Activated naive CD4-positive, alpha-beta T cell treated with Interleukin-2 at 50 U/mL for 16 hours (primary cell): ENCODE data around the gene FBLN5.
A peak's percentile ranks its signal among the peaks of the same experiment; 100 is the strongest.
"Not testable (repeated sequence)": the region's sequence is repeated elsewhere in the genome, so short reads cannot be mapped to it uniquely, and the experiment has no call there.

Experiments used
- DNase-seq: peaks from one replicate; pipeline ENCODE4 v3.0.0-alpha.2; 2020

Gene FBLN5

GRCh38 chr14:91882776-91883175 is 64.7 kb downstream of the FBLN5 start:
- no peak for DNase-seq

- DNase-seq, result no peak
Measured at GRCh38 chr14:91882369-91882768, 65.1 kb downstream of the FBLN5 start.

GRCh38 chr14:91879196-91879595 is 68.3 kb downstream of the FBLN5 start:
- no peak for DNase-seq

GRCh38 chr14:91878274-91878673 is 69.2 kb downstream of the FBLN5 start:
- DNase-seq, result no peak

GRCh38 chr14:91877376-91877915 is 70.0 kb downstream of the FBLN5 start:
- no peak for DNase-seq

GRCh38 chr14:91876492-91876891 is 71.0 kb downstream of the FBLN5 start:
- no peak for DNase-seq

GRCh38 chr14:91875525-91876286 is 71.8 kb downstream of the FBLN5 start:
- DNase-seq, result no peak

DNA sequence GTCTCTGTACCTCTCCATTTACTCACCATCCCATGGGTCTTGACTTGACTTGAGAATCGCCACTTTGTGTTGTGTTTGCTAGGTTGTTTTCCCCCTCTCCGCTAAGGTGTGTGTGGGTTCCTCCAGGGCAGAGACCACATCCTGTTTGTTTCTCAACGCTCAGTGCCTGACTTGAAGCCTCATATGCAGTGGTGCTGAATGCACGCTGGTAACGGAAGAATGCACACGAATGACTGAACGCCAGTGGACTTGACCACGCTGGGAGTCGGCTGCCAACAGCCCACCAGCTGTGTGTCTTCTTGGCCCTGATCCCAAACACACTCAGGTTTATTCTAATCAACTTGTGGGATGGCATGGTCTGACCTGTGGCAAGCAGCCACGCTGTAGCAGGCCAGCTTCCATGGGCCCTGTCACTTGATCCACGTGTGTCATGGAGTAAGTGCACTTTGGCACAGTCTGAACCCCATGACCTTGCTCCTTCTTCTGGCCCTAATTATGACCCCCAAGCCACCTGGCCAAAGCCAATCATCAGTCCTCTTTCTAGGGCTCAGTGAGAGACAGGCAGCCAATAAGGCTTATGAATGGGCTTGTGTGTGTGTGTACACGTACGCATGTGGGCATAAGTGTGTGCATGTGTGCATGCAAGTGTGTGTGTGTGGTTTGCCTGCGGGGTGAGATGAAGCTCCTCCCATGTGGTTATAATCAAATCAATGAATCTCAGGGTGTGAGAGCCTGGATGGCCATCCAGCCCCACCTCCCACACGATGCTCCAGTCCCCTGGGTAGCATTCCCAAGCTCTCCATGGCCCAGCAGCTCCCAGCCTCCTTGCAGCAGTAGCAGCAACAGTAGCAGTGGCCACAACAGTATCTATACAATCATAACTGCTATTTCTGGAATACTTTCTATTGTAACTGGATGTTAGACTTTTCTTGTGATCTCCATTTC is 73.8 kb downstream of the FBLN5 start:
- peak; percentile 68 for DNase-seq

DNA sequence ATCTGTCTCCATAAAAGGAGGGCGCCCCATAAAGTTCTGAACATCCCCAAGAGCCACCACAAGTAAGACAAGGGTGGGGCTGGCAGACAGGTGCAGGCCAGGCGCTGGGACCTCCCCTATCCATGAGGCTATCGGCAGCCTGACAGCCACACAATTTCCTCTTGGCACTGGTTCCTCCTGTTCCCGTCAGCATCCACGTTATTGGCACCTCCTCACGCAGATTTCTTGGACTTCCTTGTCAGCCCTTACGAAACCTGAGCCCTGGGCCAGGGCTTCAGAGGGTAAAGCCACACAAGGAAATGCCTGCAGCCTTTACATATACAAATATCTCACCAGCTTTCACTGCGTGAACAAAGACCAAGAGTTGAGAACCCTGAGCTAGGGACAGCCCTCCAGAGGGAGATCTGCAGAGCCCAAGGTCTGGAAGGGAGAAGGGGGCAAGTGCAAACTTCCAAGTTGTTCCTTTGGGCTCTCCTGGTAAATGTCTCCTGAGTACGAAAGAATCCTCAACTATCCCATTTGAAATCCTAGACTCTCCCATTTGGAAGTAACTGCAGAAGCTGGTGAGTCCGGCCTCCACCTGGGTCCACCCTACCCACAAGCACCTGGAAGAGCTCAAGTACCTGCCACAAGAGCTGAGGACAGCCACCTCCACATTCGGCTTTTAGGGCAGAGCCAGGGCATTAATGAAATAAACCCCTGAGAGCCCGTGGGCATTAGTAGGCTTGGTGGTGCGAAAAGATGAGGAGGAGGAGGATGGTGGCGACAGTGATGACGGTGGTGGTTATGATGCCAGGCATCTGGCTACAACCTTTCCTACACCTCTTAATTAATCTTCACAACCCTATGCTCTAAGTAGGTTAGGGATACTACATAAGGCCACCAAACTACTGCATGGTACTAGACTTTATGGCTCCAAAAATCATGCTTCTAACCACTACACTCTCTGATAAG is 74.7 kb downstream of the FBLN5 start:
- DNase-seq, result peak; percentile 29

DNA sequence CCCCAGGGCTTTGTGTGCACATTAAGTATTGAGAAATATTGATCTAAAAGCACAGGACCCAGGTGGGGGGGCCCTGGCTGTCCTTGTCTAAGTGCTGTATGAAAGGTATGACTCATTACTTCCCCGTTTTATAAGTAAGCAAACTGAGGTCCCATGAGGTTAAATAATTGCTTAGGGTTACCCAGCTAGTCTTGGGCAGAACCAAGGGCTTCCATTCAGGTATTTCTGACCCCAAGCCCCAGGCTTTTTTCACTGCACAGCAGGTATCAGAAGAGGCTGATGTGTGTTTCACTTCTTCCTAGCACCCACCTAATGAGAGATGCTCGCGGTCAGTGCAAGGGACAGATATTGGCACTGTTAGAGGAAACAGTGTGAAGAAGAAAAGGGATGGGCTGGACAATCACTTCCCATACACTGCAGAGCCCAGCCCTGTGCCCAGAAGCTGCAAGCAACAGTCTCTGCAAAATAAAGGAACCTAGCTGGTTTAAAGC is 75.4 kb downstream of the FBLN5 start:
- DNase-seq, result peak; percentile 46

- DNase-seq, result not testable (repeated sequence)
Measured at GRCh38 chr14:91871401-91871800, 76.1 kb downstream of the FBLN5 start.

DNA sequence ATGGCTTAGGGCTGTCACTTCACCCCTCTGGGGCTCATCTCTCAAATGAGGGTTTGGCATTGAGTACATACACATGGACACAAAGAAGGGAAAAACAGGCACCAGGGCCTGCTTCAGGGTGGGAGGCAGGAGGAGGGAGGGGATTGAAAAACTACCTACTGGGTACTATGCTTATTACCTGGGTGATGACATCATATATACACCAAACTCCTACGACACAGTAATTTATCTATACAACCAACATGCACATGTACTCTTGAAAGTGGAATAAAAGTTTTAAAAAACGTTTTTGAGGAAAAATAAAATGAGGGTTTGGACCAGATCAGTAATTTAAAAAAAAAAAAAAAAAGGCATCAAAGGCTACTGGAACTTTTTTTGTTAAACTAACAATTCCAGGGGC is 76.6 kb downstream of the FBLN5 start:
- DNase-seq, result no peak

- DNase-seq, result peak; percentile 64
Measured at GRCh38 chr14:91870001-91870400, 77.5 kb downstream of the FBLN5 start.

- no peak for DNase-seq
Measured at GRCh38 chr14:91869556-91869955, 77.9 kb downstream of the FBLN5 start.

GRCh38 chr14:91867316-91867988 is 80.0 kb downstream of the FBLN5 start, which contains the start of gene TC2N:
Gene TC2N (minus strand): TSS chr14:91867536. CDS start chr14:91813769, 53,767 bp downstream.
- DNase-seq, result peak; percentile 52

DNA sequence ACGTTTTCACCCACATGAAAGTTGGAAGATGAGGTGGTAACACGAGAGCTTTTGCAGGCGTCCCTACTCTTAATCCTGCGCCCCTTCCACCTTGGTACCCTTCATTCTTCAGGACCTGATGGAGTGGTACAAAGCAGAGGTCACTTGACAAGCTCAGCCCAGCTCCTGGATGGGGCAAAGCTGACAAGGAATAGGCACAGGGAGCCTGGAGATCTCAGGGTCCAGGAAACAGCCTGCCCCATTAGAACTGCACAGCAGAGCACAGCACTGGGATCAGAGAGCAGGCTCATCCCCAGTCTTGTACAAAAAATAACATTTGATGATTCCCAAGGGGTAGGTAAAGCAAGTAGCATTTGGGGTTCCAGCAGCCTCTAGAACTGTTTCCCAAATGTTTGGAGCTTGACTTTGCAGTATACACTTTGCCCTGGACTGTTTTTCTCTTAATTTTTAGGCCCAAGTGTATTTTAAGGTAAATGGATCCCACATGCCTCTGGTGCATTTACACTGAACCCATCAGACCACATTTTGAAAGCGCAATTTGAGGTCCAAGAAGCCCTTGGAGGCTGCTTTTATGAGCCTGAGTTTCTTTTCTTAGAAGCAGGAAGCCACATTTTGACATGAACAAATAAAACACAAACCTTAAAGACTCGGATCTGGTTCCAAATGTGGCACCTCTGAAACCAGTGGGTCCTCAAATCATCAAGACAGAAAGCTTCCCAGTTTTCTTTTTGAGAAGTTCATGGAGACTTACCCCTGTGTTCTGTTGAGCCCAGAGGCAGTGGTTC is 80.8 kb downstream of the FBLN5 start:
- DNase-seq, result no peak

DNA sequence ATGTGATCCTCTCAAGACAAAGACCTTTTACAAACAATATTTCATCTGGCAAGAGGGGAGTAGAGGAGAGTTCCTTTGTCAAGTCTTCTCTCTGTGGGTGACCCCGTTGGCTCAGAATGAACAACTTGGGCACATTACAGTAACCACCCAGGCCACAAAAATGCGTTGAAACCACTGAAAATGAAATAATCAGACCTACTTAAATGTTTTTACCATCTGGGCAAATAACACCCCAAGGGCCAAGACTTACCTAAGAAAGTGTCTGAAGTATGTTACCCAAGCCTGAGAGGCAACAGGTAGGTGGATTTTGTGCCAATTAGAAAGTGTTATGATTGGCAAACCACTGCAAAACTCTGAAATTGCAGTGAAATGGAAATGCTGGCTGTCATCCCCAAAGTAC is 81.4 kb downstream of the FBLN5 start:
- DNase-seq, result peak; percentile 33

- DNase-seq, result no peak
Measured at GRCh38 chr14:91862417-91862816, 85.1 kb downstream of the FBLN5 start.

DNA sequence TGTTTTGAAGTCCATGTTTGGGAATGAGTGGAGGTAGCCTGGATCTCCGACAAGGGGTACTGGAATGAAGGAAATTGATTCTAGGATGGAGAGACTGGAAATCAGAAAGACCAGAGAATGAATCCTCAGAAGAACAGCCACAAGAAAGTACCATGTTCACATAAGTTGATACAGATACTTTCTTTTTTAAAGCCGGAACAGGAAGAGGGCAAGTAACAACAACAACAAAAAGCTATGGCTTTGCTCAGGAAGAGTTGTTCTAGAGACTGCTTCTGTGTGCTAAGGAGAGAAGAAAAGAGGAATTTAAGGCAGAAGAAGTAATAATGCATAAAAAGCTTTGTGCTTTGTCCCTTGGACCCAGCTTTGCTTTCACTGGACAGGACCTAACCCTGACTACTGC is 86.4 kb downstream of the FBLN5 start:
- DNase-seq, result no peak

DNA sequence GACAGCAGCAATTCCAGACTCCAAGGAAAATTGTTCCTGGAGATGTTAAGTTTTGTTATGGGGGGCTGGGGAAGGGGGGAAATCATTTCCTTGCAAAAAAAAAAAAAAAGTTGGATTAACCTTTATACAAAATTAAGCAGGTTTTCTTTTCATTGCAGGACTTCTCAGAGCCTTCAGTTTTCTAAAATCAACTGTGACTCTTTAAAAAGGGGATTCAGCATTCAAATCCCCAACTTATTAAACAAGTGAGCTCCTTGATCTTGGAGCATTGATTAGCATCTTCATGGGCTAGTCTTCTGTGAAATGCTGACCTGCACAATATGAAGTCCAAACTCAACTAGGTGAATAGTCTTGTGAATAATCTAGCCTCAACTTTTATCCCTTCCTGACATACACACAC is 87.3 kb downstream of the FBLN5 start:
- DNase-seq, result no peak
